HUDEP-2 (cell line): ENCODE measurements around the gene SOX8.

Source experiments
- DNase-seq, 76 experiments: peaks; one replicate each; lab custom pipeline; 2025; ENCODE audit not compliant: unreplicated experiment in 76 of 76; lab: John Stamatoyannopoulos, UW

The SOX8 gene

DNA sequence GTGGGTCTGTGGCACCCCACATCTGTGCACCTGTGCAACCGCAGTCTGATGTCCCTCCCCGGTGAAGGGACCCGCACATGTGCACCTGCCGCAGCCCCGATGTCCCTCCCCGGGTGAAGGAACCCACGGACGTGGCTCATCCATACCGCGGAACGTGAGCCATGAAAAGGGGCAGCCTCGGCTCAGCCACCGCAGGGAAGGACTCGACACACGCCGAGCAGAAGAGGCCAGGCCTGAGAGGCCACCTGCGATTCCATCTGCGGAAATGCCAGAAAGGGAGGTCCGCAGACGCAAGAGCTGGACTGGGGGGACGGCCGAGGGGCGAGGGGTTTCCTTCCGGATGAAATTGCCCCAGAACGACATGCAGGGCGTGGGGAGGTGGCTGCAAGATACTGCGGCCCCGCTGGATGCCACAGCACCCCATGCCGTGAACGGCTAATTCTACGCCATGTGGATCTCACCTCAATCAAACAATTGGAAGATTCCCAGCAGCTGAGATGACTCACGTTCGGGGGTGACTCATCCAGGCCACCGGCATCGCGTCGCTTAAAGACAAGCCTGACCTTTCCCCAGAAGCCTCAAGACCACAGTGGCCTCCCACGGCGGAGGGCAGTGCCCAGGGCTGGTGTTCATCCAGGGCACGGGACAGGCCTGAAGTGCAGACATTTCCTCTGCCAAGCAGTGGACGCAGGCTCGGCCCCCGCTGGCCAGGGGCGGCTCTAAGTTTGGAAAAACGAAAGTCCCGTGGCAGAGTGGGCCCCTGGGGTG lies 21.0 kb downstream of the SOX8 start:
- peak in 36 of 76 experiments; percentile 2 to 63 (median 21) for DNase-seq

DNA sequence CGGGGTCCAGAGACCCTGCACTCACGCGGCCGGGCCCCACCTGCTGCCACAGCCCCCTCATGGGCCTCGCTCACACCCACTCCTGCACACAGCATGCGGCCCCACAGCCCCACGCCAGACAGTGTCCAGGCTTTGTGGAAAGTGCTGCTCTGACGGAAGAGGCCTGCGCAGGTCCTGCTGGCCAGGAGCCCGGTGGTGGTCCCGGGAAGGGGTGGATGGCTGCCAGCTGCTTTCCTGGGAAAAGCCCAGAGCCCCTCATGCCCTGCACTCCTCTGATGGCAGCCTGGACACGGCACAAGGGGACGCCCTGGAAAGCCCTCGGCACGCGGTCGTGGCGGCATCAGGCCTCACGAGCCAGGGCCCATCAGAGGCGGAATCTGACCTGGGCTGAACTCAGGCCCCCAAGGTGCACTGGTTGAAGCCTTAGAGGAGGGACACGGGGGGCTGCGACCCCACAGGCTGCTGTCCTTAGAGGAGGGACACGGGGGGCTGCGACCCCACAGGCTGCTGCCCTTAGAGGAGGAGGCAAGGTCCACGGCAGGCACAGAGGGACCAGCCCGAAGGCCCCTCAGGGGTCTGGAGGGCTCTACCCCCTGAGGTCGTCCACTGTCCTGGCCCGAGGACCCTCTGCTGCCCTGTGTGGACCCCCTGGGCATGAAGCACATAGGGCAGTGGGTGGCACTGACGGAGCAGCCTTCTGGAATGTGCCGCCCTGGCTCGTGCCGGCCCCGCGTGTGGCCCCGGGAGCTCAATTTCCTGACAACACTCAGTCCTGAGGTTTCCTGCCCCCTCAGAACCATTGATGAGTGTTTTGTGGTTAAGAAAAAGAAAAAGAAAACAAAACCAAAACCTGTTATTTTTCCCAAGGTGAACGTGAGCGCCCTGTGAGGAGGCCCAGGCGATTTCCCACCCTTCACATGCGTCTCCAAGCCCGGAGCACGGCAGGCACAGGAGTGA lies 22.1 kb downstream of the SOX8 start:
- DNase-seq = no peak

DNA sequence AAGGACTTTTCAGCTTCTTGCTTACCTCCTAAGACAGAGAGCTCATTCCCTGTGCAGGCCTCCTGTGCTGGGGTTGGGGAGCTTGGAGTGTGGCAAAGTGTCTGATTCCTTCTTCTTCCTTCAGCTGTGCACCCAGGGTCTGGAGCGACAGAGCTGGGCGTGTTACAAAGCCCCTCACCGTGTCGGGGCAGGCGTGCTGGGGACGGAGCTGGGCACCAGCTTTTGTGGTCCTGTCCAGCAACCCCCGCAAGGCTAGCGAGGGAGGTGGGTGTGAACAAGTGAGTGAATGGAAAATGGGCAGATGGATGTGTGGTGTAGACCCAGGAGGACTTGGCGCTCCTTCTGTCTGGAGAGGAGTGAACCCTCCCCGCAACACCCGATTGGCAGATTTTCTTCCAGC lies 23.7 kb downstream of the SOX8 start:
- no peak for DNase-seq

DNA sequence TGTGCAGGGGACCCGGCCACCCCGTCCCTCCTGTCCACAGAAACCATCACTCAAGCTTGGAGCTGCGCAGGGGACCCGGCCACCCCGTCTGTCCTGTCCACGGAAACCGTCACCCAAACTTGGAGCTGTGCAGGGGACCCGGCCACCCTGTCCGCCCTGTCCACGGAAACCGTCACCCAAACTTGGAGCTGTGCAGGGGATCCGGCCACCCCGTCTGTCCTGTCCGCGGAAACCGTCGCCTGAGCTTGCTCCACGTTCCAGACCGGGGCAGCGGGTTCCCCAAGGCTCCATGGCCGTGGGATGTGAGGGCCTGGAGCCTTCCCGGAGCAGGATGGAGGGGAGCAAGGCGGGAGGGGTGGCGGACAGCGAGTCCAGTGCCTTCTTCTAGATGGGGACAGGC lies 25.2 kb downstream of the SOX8 start:
- no peak for DNase-seq

DNA sequence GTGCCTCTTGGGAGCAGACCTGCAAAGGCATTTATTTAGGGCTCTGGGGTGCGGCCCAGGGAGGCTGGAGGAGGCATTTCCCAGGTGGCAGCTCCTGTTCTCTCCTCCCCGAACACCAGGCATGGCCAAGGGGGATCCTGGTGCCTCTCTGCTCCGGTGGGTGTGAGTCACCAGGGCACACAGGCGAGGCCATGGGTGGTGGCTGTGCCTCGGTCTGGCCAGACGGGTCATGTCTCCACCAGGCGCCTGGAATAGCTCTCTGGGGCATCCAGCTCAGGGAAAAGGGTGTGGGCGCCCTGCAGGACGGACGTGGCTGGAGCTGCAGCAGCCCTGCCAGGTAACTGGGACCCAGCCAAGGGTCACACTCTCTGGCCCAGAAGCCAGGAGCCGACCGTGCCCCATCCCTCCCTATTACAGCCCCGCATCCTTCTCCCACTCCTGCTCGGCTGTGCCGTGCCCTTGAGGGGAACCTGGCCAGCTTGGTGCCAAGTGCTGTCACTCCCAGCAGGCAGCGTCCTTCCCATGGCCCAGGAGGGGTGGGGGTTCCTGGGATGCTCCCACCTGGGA lies 25.8 kb downstream of the SOX8 start:
- DNase-seq = no peak

DNA sequence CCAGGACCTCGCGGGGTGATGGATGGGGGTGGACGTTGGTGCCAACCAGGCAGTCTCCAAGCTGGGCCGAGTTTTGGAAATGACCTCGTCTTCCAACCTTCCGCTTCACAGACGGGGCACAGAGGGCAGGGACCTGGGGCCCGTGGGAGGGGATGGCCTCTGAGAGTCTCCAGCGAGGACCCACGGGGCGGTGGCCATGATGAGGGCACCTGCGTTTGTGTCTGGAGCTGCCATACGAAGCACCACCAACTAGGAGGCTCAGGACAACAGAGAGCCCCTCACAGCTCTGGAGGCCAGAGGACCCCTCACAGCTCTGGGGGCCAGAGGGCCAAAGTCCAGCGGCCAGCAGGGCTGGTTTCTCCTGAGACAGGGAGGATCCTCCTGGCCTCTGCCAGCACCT lies 26.5 kb downstream of the SOX8 start:
- no peak for DNase-seq

DNA sequence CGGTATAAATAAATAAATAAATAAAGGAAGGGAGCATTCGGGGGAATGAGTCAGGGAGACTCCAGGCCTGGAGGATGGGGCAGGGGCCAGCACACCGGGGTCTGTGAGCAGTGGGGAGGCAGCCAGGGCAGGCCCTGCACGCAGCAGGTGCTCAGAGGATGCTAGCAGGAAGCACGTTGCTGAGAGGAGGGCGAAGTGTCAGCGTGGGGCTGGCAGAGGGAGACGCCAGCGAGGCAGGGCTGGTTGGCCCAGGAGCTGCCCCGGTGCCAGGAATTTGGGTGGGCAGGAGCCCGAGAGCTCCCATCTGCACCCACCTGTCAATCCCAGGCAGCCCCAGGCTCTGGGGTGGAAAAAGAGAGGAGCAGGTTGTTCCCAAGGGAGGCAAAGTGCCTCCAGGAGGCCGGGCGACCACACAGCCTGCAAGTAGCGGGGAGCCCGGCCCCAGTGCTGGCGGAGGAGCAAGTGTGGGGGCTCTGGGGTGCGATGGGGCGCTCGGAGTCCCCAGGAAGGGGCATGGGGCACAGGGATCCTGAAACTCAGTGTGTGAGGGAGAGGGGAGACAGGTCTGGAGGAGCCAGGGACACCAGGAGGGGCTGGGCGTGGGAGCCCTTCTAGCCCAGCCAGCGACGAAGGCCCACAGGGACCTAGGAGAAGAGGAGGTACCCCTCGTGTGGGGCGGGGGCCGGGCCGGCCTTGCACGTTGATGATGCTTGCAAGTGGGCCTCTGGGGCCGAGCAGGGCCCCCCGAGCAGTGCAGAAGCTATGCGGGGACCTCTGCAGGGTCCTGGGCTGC lies 28.0 kb downstream of the SOX8 start:
- no peak for DNase-seq

DNA sequence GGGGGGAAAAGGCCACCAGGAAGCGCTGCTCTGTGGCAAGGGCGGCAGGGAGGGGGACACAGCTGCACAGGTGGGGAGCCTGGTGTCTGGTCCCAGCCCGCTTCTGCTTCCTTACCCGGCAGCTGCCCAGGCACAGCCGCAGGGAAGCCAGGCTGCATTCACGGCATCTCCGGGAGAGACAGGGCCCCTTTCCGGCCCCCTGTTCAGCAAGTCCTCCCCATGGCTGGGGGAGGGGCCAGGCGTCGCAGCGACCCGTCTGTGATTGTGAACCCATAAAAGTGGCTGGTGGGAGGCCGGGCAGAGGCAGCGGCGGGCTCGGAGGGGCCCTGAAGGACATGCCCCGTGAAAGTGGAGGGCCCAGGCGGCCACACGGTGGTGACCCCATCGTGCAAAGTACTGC lies 28.7 kb downstream of the SOX8 start:
- DNase-seq = no peak

DNA sequence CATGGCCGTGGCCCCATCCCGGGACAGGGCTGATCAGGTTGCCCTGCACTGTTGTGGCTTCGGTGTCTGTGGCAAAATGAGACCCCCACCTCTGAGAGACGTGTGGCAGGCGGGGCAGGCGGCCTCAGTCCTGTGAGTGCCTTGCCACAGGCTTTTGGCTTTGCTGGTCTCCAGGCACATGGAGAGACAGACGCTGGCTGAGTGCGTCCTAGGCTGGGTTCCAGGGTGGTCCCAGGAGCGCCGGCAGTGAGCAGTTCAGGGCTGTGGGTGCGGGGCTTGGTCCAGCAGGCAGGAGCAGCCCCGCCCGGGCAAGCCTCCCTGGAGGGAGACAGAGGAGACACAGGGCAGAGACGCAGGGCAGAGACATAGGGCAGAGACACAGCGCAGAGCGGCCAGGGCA lies 29.2 kb downstream of the SOX8 start:
- DNase-seq = no peak

DNA sequence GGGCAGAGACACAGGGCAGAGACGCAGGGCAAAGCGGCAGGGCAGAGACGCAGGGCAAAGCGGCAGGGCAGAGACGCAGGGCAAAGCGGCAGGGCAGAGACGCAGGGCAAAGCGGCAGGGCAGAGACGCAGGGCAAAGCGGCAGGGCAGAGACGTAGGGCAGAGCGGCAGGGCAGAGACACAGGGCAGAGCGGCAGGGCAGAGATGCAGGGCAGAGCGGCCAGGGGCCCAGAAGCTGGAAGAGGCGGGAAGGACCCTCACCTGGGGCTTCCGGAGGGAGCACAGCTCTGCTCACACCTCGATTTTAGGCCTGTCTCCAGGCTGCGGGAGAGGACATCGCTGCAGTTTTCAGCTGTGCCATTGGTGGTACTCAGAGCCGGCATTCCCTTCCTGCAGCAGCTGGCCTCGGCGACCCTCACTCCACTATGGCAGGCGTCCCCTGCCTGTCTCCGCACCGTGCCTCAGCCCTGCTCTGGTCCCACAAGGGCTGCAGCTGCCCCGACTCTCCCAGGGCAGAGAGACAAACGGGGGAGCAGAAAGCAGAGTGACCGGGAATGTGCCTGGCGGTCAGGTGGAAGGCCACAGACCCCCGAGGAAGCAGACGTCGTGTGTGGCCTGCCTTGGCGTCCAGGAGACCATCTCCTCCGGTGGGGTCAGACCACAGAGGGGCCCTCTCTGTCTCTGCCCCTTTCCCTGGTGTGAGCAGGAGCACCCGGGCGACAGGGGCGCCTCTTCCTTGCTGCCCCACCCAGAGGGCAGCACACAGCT lies 29.9 kb downstream of the SOX8 start:
- no peak for DNase-seq

DNA sequence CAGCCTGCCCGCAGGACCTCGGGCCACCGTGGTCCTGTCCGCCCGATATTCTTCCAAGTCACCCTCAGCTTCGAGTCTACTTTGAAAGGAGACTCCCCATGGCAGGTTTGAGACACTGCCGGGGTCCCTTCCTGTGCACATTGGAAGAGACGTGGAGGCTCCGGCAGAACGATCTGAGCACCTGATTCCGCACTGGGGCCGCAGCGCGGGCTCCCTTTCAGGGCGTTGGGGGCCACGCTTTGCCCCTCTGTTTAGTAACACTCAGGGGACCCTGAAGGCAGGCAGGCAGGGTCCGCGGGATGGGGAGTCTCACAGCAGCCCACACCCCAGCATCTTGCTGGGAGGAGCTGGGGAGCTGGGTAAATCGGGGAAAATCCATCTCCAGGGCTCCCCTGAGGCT lies 30.6 kb downstream of the SOX8 start:
- DNase-seq = no peak

DNA sequence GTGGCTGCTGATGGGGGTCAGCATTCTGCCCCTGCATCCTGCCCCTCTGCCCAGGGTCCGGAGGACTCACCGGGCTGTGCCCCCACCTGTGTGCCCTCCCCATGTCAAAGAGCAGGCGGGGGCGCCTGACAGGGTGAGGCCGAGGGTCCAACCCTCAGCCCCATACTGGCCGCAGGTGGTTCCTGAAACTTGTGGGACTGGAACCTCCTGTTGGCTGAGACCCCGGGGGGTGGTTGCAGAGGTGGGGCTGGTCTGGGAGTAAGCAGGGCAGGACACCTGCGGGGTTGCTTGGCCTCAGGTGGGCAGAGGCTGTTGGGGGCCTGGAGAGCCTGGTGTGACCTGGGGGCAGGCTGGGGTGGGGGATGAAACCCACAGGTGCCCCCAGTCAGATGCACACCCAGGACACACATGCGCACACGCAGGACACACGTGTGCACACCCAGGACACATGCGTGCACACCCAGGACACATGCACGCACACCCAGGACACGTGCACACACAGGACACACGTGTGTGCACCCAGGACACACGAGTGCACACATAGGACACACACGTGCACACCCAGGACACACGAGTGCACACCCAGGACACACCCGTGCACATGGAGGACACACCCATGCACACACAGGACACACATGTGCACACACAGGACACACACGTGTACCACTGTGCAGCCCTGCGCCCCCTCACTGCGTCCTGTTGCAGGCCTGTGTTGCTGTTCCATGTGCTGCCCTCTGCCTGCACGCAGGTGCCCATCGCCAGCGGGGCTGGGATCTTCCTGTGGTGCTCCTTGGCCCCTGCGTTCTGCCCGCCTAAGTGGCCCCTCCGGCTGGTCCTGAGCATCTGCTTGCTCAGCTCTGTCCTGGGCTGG lies 31.4 kb downstream of the SOX8 start:
- DNase-seq = no peak

DNA sequence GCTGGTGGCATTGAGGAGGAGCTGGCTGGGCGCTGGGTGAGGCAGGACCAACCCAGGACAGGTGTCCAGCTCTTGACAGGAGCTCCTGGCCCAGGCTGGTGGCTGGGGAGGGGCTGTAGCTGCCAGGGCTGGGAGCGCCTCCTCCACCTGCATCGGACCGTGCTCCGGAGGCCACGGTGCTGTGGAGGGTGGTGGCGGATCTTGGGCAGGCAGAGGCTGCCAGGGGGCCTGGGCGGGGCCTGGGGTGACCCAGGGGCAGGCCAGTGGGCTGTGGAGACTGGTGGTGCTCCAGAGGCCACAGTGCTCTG lies 32.0 kb downstream of the SOX8 start:
- no peak for DNase-seq

DNA sequence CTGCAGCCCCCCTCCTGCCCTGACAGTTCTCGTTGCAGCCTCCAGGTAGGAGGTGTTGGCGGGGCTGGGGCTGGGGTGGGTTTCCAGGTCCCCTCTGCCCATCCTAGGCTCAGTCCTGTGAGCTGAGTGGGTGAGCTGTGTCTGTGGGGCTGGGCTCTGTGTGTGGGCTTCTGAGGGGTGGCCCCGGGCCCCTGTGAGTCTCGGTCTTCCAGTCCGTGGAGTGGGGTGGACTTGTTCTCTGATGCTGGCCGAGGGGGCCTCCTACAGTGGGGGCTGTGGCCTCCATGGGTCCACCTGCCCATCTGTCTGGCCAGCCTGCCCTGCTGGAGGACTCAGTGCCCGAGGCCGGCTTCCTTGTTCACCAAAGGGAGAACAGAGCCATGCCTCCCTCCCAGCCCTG lies 32.7 kb downstream of the SOX8 start:
- DNase-seq = no peak

DNA sequence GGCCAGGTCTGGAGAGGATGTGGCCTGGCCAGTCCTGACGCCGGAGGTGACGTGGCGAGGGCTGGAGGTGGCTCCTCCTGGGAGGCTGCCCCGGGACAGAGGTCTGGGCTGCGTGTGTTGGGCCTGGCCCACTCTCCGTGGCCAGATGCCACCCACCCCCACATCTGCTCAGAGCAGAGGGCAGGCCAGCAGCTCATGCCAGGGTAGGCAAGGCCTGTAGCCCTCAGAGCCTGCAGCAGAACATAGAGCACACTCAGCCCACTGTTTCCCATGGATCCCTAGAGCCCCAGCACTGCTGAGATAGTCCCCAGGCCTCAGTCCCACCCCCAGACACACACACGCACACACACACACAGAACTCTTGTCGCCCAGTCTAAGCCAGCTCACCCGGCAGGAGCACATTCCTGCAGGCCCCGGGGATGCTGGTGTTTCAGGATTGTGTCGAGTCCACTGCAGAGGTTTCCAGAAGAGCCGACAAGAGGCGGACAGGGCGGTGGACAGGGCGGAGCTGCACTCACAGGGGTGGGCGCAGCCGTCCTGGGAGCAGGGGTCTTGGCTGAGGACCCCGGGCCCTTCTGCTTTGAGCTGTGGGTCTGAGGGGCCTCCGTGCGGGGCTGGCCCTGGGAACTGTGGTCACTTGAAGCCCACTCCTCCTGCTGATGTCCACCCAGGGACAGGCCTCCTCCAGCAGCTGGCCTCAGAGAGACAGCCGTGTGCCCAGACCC lies 33.4 kb downstream of the SOX8 start:
- no peak for DNase-seq

DNA sequence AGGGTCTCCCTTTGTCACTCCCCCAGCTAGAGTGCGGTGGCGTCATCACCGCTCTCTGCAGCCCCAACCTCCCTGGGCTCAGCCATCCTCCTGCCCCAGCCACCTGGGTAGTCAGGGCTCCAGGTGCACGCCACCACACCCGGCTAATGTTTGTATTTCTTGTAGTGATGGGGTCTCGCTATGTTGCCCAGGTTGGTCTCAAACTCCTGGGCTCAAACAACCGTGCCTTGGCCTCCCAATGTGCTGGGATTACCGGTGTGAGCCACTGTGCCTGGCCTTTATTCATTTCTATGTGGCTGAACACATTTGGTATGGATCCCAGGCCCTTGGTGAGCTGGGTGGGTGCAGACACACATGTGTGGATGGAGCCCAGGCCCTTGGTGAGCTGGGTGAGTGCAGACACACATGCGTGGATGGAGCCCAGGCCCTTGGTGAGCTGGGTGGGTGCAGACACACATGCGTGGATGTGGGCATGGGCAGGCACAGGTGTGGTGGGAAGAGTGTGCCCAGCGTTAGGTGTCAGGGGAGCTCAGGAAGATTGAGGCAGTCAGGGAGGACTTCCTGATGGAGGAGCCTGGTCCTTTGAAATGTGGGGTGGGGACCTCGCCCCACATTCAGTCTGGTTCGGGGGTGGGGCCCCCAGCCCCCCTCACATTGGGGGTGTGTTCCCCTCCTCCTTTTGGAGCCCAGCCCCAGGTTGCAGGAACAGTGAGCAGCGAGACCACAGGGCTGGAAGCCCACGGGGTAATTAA lies 37.1 kb downstream of the SOX8 start:
- no peak for DNase-seq

DNA sequence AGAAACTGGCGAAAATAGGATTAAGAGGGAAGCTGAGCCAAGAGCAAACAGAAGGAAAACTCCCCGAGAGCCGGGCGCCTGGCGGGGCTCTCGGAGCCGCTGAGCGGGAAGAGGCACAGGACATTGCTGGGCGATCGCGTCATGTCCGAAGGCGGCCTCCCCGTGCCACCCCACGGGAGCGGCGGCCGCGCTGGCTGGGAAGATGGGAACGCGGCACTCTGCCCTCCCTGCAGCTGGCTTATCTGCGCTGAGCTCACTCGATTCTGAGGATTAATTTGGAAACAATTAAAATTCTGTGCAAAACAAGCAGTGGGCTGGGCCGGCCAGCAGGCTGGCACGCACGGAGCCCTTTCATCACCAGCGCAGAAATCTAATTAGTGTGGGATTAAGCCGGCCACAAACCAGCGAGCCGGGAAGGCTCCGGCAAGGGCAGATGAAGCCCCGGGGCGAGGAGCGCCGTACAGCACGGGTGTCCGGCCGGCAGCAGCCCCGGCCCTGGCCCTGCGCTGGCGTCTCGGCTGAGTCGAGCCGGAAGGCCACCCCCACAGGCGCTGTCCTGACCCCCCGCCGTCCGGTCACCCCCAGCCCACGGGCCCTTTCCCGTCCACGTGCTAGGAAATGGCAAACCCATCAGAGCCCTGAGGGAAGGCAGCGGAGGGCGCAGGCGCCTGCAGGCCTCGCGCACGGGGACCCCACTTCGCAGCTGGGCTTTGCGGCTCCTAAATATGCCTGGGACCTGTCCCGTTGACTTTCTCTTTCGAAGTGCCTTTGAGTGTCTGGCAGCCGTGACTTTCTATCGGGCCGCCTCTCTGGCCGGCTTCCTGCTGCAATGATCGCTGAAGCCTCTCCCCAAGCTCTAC lies 37.9 kb downstream of the SOX8 start:
- no peak for DNase-seq
